K562 (cell line): Measurements from ENCODE around the gene RNF144A. TPM values are rescaled to one million over a fixed set of nuclear protein-coding genes. Genes with fewer than 3 reads are reported as not detected.

ENCODE experiments used
- ATAC-seq: fragments of 200-7000 bp; cut with Tn5 transposase; 3 replicates; pipeline ENCODE4 v1.9.1; 2020; ENCODE audit warnings: moderate library complexity
- BruUV-seq: library from RNA; stranded (reverse); fragments of 400-500 nt; replicated peaks from 2 replicates; lab custom pipeline; 2021; lab: Mats Ljungman, UMichigan
- CTCF ChIA-PET: fragments of 300-600 bp; formaldehyde crosslinking; extraction: SDS; loops from one replicate; lab custom pipeline; 2021; ENCODE audit warnings: low intra/inter-chr PET ratio; lab: Yijun Ruan, JAX
- POLR2A ChIA-PET: fragments of 300-600, 350-650 bp; sonication (Branson Sonifier 250); formaldehyde crosslinking; extraction: SDS; loops from one replicate; lab custom pipeline; 2021; ENCODE audit warnings: antibody characterized with exemption, inconsistent platforms; lab: Yijun Ruan, JAX
- DNase-seq, 4 experiments: peaks; one replicate each; pipeline versions ENCODE4 v3.0.0 to v3.0.0-alpha.2; 2011 to 2018; ENCODE audit warnings: low spot score in 3 of 4, mixed read lengths in 3 of 4; ENCODE audit errors: extremely low read depth in 1 of 4
- FAIRE-seq: peaks from 2 replicates; lab custom pipeline; 2011; peaks lifted over from hg19 to GRCh38; lab: Jason Lieb, UNC
- H2AFZ ChIP-seq: 2 replicates; pipeline ENCODE4 v1.6.0; 2011; ENCODE audit warnings: low read depth, low read length, control low read depth, inconsistent platforms
- H3K27ac ChIP-seq: fragments of 200-600 bp; 3 replicates; pipeline ENCODE4 v1.8.0; 2011; ENCODE audit warnings: low read depth, mild to moderate bottlenecking, control low read depth, inconsistent platforms, low read length, moderate library complexity, mixed read lengths; ENCODE audit errors: extremely low read depth
- H3K27me3 ChIP-seq, 2 experiments: fragments of 300-600 bp in 1 of 2; 2 replicates in 1 of 2; 3 replicates in 1 of 2; pipeline versions ENCODE4 v1.6.0 to v1.8.0; 2011; ENCODE audit warnings: inconsistent platforms in 2 of 2, low read length in 2 of 2, mild to moderate bottlenecking in 1 of 2, mixed read lengths in 1 of 2, moderate library complexity in 1 of 2; ENCODE audit not compliant: control insufficient read depth in 2 of 2, insufficient read depth in 2 of 2
- H3K36me3 ChIP-seq: fragments of 300-600 bp; 3 replicates; pipeline ENCODE4 v1.8.0; 2011; ENCODE audit warnings: mild to moderate bottlenecking, low read length, inconsistent platforms; ENCODE audit not compliant: control insufficient read depth, insufficient read depth
- H3K4me1 ChIP-seq, 2 experiments: fragments of 200-600 bp in 1 of 2; replicated peaks in 1 of 2; 2 replicates in 1 of 2; 3 replicates in 1 of 2; pipeline versions ENCODE4 v1.5.1 to v1.8.0; 2011; ENCODE audit warnings: inconsistent platforms in 2 of 2, low read length in 2 of 2, mild to moderate bottlenecking in 1 of 2, mixed read lengths in 1 of 2, moderate library complexity in 1 of 2; ENCODE audit not compliant: control insufficient read depth in 2 of 2, insufficient read depth in 2 of 2
- H3K4me2 ChIP-seq: 2 replicates; pipeline ENCODE4 v1.6.1; 2011; ENCODE audit warnings: low read length, control low read depth, inconsistent platforms, mixed read lengths; ENCODE audit not compliant: insufficient read depth
- H3K4me3 ChIP-seq: fragments of 200-600 bp; sonication (generic), shearing (Covaris generic); 2 replicates; pipeline ENCODE4 v1.5.1; 2016; ENCODE audit warnings: control low read depth, inconsistent platforms
- H3K79me2 ChIP-seq: fragments of 200-600 bp; 3 replicates; pipeline ENCODE4 v1.8.0; 2011; ENCODE audit warnings: low read length, inconsistent platforms; ENCODE audit not compliant: control insufficient read depth, insufficient read depth
- H3K9ac ChIP-seq, 2 experiments: 2 replicates each; pipeline versions ENCODE4 v1.6.0 to v1.6.1; 2011; ENCODE audit warnings: low read depth in 2 of 2, low read length in 2 of 2, control low read depth in 1 of 2, inconsistent platforms in 1 of 2, mild to moderate bottlenecking in 1 of 2, mixed read lengths in 1 of 2; ENCODE audit not compliant: insufficient read depth in 1 of 2
- H3K9me1 ChIP-seq: one replicate; pipeline ENCODE4 v1.6.0; 2011; ENCODE audit warnings: inconsistent platforms, mild to moderate bottlenecking, low read length, moderate library complexity; ENCODE audit not compliant: control insufficient read depth, insufficient read depth
- H3K9me3 ChIP-seq: replicated peaks from 2 replicates; pipeline ENCODE4 v1.5.1; 2011; ENCODE audit warnings: low read depth, low read length, inconsistent platforms; ENCODE audit not compliant: control insufficient read depth, insufficient read depth
- H4K20me1 ChIP-seq: replicated peaks from 2 replicates; pipeline ENCODE4 v1.6.1; 2011; ENCODE audit warnings: low read length, inconsistent platforms, mixed read lengths; ENCODE audit not compliant: control insufficient read depth, insufficient read depth
- ARID2 ChIP-seq: fragments of 450-650 bp; IDR thresholded peaks from 2 replicates; pipeline ENCODE4 v1.6.1; 2017; ENCODE audit warnings: antibody characterized with exemption, mild to moderate bottlenecking
- FOXK2 ChIP-seq, 2 experiments: fragments of 450-650 bp; IDR thresholded peaks in 1 of 2; conservative IDR thresholded peaks in 1 of 2; 2 replicates each; pipeline ENCODE4 v1.6.1; 2016; ENCODE audit warnings: low read depth in 2 of 2, mild to moderate bottlenecking in 1 of 2
- NFE2 ChIP-seq: IDR thresholded peaks from 2 replicates; pipeline ENCODE4 v1.6.1; 2014; ENCODE audit warnings: antibody characterized with exemption, low read depth
- RAD21 ChIP-seq, 2 experiments: fragments of 250-450 bp in 1 of 2; fragments of 450-650 bp in 1 of 2; sonication (Bioruptor Pico) in 1 of 2; formaldehyde crosslinking in 1 of 2; IDR thresholded peaks in 1 of 2; conservative IDR thresholded peaks in 1 of 2; 2 replicates each; pipeline versions ENCODE4 v1.4.0 to v1.8.0; 2020 to 2022; ENCODE audit warnings: mild to moderate bottlenecking in 2 of 2, moderate library complexity in 1 of 2
- TAF1 ChIP-seq: IDR thresholded peaks from 2 replicates; pipeline ENCODE4 v1.6.1; 2011; ENCODE audit warnings: mild to moderate bottlenecking, low read length, moderate library complexity; ENCODE audit not compliant: insufficient read depth, control insufficient read depth, severe bottlenecking; ENCODE audit errors: extremely low read depth
- TAF9B ChIP-seq: fragments of 450-650 bp; IDR thresholded peaks from 2 replicates; pipeline ENCODE4 v1.6.1; 2018; ENCODE audit warnings: mild to moderate bottlenecking; ENCODE audit not compliant: partially characterized antibody
- ZNF384 ChIP-seq: IDR thresholded peaks from 2 replicates; pipeline ENCODE4 v1.6.1; 2012; ENCODE audit warnings: low read depth, low read length, improper control_type of control experiment
- WGBS: fragments of 100-300 bp; shearing (Covaris generic); methylation state at CpG from one replicate; pipeline ENCODE4 v1.1.6; 2016; ENCODE audit warnings: low coverage, mixed read lengths; ENCODE audit not compliant: insufficient coverage; ENCODE audit errors: missing lambda C conversion rate; 5-methylcytosine and 5-hydroxymethylcytosine counted together
- in situ Hi-C: fragments of 300-500 bp; cut with MboI; formaldehyde crosslinking; loops from 4 replicates; pipeline ENCODE4 v1.15.0; 2018; ENCODE audit warnings: inconsistent platforms, mixed read lengths
- intact Hi-C: fragments of 100-400 bp; cut with micrococcal nuclease; formaldehyde crosslinking; loops from 2 replicates; pipeline ENCODE4 v1.14.2; 2022
- polyA plus RNA-seq, 8 experiments: library from polyadenylated mRNA; depleted of rRNA in 4 of 8; stranded (reverse) in 5 of 8; unstranded in 3 of 8; fragments of >200 nt; fragmentation: Nextera tagmentation in 2 of 8; fragmentation: Illumina TruSeq in 1 of 8; extraction: Ambion mirVana in 2 of 8; extraction: Trizol in 1 of 8; gene quantifications; 2 replicates each; pipeline versions ENCODE4 v1.2.1 to v1.2.3, GENCODE V29; 2011 to 2014; ENCODE audit warnings: inconsistent platforms in 1 of 8, missing spikeins in 1 of 8
- total RNA-seq, 7 experiments: library from RNA; depleted of rRNA in 6 of 7; stranded (reverse); fragments of >200 nt in 6 of 7; fragmentation: Illumina TruSeq in 2 of 7; extraction: Trizol in 2 of 7; gene quantifications; 2 replicates each; pipeline versions ENCODE4 v1.2.1 to v1.2.3, GENCODE V29; 2011 to 2021; ENCODE audit warnings: low replicate concordance in 1 of 7
- TF ChIP-seq, protein P1 (sequence below): sonication (generic); formaldehyde crosslinking; IDR thresholded peaks from 2 replicates; pipeline ENCODE4 v1.8.0; 2022; ENCODE audit warnings: missing genetic modification reagents, mild to moderate bottlenecking, borderline replicate concordance
- TF ChIP-seq, protein P2 (sequence below), 3 experiments: IDR thresholded peaks in 2 of 3; conservative IDR thresholded peaks in 1 of 3; 2 replicates each; pipeline ENCODE4 v1.5.1; 2011 to 2012; ENCODE audit warnings: low read length in 3 of 3, mild to moderate bottlenecking in 3 of 3, control low read depth in 2 of 3, improper control_type of control experiment in 1 of 3, inconsistent platforms in 1 of 3, low read depth in 1 of 3, mixed read lengths in 1 of 3, moderate library complexity in 1 of 3; ENCODE audit not compliant: insufficient read depth in 2 of 3

RNF144A gene
- total and polyA plus RNA-seq, 9 of the 15 experiments (the other 6 are each of a cell fraction or from before 2014, with no cell fraction given) = 0.96 to 11.3 (median 6.2) TPM

DNA sequence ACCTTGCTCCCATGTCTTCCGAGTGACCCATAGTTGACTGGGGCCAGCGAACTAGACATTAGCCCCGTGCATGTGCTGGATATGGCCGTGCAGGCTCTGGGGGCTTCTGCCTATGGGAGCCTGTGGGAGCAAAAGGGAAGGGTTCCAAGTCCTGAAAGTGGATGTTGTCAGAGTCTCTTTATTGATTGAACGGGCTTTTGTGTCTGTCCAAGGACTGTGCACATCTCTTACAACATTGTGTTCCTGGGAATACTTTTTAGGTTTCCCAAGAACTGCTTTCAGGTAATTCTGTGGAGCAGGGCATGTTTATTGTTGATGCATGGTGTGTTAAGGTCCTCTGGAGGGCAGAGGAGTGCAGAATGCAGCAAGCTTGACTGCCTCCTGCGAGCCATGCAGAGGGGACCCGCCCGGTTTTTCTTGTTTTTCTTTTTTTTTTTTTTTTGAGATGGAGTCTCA, 5.0 kb downstream of the RNF144A start:
- Histone ChIP-seq H3K27me3 (no peaks in the 10 kb centered on the region), H3K9ac (no peak overlapping the region), H3K27ac (no peak overlapping the region), H2AFZ (no peak overlapping the region), H3K4me3 (no peak overlapping the region), H3K9me3 (no peaks in the 10 kb centered on the region), H4K20me1 (peaks cover 17% of the 10 kb centered on the region), H3K4me2 (no peak overlapping the region), H3K9me1 (peaks cover 3% of the 10 kb centered on the region), H3K4me1 (peaks cover 1 to 20% of the 10 kb centered on the region in 2 experiments; a peak in 3 of 5 replicates), H3K36me3 (no peaks in the 10 kb centered on the region), H3K79me2 (no peaks in the 10 kb centered on the region)
- WGBS = 35% methylated on average over 8 of the region's 8 CpGs
- CTCF ChIA-PET = interaction anchor here (0.7 kb wide), 1 partner anchor 161 kb away, joined by 3 read pairs; no protein-coding TSS in a partner anchor
- FAIRE-seq (no peak), DNase-seq (peak in 1 of 4 experiments; percentile 28), ATAC-seq (peak; percentile 48; the same call in 2 of the 3 replicates)
- no TSS peak for BruUV-seq
- in situ Hi-C loops (no loop called here), intact Hi-C loops (no loop called here)
- POLR2A ChIA-PET = interaction anchor here (1.6 to 1.7 kb wide), 2 partner anchors 9 to 12 kb away, joined by 3 to 9 read pairs; no protein-coding TSS in a partner anchor
- TF ChIP-seq, protein P1, sequence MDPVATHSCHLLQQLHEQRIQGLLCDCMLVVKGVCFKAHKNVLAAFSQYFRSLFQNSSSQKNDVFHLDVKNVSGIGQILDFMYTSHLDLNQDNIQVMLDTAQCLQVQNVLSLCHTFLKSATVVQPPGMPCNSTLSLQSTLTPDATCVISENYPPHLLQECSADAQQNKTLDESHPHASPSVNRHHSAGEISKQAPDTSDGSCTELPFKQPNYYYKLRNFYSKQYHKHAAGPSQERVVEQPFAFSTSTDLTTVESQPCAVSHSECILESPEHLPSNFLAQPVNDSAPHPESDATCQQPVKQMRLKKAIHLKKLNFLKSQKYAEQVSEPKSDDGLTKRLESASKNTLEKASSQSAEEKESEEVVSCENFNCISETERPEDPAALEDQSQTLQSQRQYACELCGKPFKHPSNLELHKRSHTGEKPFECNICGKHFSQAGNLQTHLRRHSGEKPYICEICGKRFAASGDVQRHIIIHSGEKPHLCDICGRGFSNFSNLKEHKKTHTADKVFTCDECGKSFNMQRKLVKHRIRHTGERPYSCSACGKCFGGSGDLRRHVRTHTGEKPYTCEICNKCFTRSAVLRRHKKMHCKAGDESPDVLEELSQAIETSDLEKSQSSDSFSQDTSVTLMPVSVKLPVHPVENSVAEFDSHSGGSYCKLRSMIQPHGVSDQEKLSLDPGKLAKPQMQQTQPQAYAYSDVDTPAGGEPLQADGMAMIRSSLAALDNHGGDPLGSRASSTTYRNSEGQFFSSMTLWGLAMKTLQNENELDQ (CRISPR knock-in tag) = no peak
- TF ChIP-seq, protein P2, sequence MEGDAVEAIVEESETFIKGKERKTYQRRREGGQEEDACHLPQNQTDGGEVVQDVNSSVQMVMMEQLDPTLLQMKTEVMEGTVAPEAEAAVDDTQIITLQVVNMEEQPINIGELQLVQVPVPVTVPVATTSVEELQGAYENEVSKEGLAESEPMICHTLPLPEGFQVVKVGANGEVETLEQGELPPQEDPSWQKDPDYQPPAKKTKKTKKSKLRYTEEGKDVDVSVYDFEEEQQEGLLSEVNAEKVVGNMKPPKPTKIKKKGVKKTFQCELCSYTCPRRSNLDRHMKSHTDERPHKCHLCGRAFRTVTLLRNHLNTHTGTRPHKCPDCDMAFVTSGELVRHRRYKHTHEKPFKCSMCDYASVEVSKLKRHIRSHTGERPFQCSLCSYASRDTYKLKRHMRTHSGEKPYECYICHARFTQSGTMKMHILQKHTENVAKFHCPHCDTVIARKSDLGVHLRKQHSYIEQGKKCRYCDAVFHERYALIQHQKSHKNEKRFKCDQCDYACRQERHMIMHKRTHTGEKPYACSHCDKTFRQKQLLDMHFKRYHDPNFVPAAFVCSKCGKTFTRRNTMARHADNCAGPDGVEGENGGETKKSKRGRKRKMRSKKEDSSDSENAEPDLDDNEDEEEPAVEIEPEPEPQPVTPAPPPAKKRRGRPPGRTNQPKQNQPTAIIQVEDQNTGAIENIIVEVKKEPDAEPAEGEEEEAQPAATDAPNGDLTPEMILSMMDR (IDR thresholded peaks at IDR 0.05 in 2 of 3, conservative IDR thresholded peaks at IDR 0.05 in 1 of 3; ENCODE audit: insufficient read depth in 2 of 3, low read depth in 1 of 3, low read length in 3 of 3) = peak; percentile 16 to 45 (median 45); a peak in 3 of 6 replicates
- no peak for TF ChIP-seq NFE2
- no peak for TF ChIP-seq TAF9B
- 0 out of 4 replicates have a peak, but pooled peaks have one; percentile 29 to 42 for TF ChIP-seq FOXK2 (conservative IDR thresholded peaks at IDR 0.05 in 1 of 2, IDR thresholded peaks at IDR 0.05 in 1 of 2; ENCODE audit: low read depth in 2 of 2)
- peak; percentile 7 to 35; a peak in 1 of 4 replicates for TF ChIP-seq RAD21 (CRISPR knock-in tag; conservative IDR thresholded peaks at IDR 0.05 in 1 of 2, IDR thresholded peaks at IDR 0.05 in 1 of 2)
- TF ChIP-seq ZNF384 = 0 out of 2 replicates have a peak, but pooled peaks have one; percentile 25
- no peak for TF ChIP-seq ARID2
- no peak for TF ChIP-seq TAF1
